ENCODE data around the gene FOXD1. TPM values are rescaled to one million over a fixed set of nuclear protein-coding genes. Genes with fewer than 3 reads are reported as not detected.

Gene FOXD1
- total and polyA plus RNA-seq, 2 of the 8 experiments (the other 6 are each of a cell fraction or from before 2014, with no cell fraction given) = 0.11 to 1.1 TPM

DNA sequence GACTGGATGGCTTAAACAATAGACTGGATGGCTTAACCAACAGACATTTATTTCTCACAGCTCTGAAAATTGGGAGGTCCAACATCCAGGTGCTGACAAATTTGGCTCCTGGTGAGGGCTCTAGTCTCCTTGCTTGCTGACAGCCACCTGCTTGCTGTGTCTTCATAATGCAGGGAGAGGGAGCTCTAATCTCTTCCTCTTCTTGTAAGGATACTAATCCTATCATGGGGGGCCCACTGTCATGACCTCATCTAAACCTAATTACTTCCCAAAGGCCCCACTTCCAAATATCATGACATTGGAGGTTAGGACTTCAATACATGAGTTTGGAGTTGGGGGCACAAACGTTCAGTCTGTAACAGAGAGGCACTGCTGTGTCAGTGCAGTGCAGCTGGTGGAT is 26.4 kb downstream of the FOXD1 start:
- no peak overlapping the region for H3K9ac ChIP-seq (replicated peaks in 1 of 4; ENCODE audit: extremely low read depth in 1 of 4, low read depth in 3 of 4, low read length in 3 of 4)
- no peaks in the 10 kb centered on the region for H4K20me1 ChIP-seq (replicated peaks in 1 of 2; ENCODE audit: control insufficient read depth in 1 of 2, insufficient read depth in 2 of 2, low read length in 2 of 2)
- H3K36me3 ChIP-seq (ENCODE audit: control insufficient read depth in 2 of 4, insufficient read depth in 4 of 4, low read length in 3 of 4) = no peaks in the 10 kb centered on the region; a peak in 1 of 8 replicates
- no peak overlapping the region for H3K23ac ChIP-seq (ENCODE audit: insufficient read length)
- ChIA-PET CTCF (ENCODE audit: partially characterized antibody) (interaction anchor here (0.7 to 3.2 kb wide), 34 partner anchors 9 to 442 kb away, joined by 3 to 16 read pairs (median 4); partner anchors contain the start of gene FOXD1), POLR2A (ENCODE audit: partially characterized antibody) (interaction anchor here (1.2 kb wide), 1 partner anchor 16 kb away, joined by 3 read pairs; no protein-coding TSS in a partner anchor)
- no peak overlapping the region for H4K8ac ChIP-seq (ENCODE audit: extremely low read depth, insufficient read depth, low read length)
- H2BK20ac ChIP-seq (ENCODE audit: low read length) = no peak overlapping the region
- no peak for TF ChIP-seq EGR1 (IDR thresholded peaks at IDR 0.05; ENCODE audit: borderline replicate concordance, low read depth, low read length)
- no peak for TF ChIP-seq HDAC2 (IDR thresholded peaks at IDR 0.05; ENCODE audit: borderline replicate concordance in 1 of 2, low read depth in 2 of 2, low read length in 2 of 2)
- TF ChIP-seq RAD21 (IDR thresholded peaks at IDR 0.05 in 1 of 2, conservative IDR thresholded peaks at IDR 0.05 in 1 of 2; ENCODE audit: low read depth in 2 of 2, low read length in 2 of 2) = peak; percentile 45 to 58
- no peak for TF ChIP-seq SIX5 (IDR thresholded peaks at IDR 0.05; ENCODE audit: low read depth, low read length)
- TF ChIP-seq GTF2F1 (IDR thresholded peaks at IDR 0.05; ENCODE audit: borderline replicate concordance, low read depth, low read length) = no peak
- TF ChIP-seq, protein P1, sequence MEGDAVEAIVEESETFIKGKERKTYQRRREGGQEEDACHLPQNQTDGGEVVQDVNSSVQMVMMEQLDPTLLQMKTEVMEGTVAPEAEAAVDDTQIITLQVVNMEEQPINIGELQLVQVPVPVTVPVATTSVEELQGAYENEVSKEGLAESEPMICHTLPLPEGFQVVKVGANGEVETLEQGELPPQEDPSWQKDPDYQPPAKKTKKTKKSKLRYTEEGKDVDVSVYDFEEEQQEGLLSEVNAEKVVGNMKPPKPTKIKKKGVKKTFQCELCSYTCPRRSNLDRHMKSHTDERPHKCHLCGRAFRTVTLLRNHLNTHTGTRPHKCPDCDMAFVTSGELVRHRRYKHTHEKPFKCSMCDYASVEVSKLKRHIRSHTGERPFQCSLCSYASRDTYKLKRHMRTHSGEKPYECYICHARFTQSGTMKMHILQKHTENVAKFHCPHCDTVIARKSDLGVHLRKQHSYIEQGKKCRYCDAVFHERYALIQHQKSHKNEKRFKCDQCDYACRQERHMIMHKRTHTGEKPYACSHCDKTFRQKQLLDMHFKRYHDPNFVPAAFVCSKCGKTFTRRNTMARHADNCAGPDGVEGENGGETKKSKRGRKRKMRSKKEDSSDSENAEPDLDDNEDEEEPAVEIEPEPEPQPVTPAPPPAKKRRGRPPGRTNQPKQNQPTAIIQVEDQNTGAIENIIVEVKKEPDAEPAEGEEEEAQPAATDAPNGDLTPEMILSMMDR (IDR thresholded peaks at IDR 0.05; ENCODE audit: control extremely low read depth in 1 of 3, insufficient read depth in 1 of 3, low read depth in 1 of 3, low read length in 3 of 3) = peak; percentile 27 to 51 (median 47)
- TF ChIP-seq TCF12 (IDR thresholded peaks at IDR 0.05; ENCODE audit: low read depth, low read length) = no peak
- no peak for TF ChIP-seq MAFK (IDR thresholded peaks at IDR 0.05; ENCODE audit: low read depth, low read length)
- TF ChIP-seq, protein P2, sequence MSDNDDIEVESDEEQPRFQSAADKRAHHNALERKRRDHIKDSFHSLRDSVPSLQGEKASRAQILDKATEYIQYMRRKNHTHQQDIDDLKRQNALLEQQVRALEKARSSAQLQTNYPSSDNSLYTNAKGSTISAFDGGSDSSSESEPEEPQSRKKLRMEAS (IDR thresholded peaks at IDR 0.05) = 0 out of 2 replicates have a peak, but pooled peaks have one; percentile 16
- H3K23me2 ChIP-seq (ENCODE audit: low read depth, low read length) = peaks cover 8% of the 10 kb centered on the region
- no peaks in the 10 kb centered on the region; a peak in 1 of 4 replicates for H3K79me2 ChIP-seq (ENCODE audit: control insufficient read depth in 1 of 2, insufficient read depth in 2 of 2, low read length in 2 of 2)
- WGBS, 2 experiments (ENCODE audit: extremely low coverage in 1 of 2, insufficient coverage in 1 of 2, insufficient read length in 1 of 2, insufficient replicate concordance in 2 of 2, low coverage in 1 of 2, low lambda C conversion rate in 2 of 2, missing lambda C conversion rate in 1 of 2) = 10% methylated on average over 1 of the region's 1 CpG; no CpG with 5 or more reads in 1 of the 2 experiments
- H3K18ac ChIP-seq (ENCODE audit: extremely low read depth, low read length) = no peak overlapping the region
- peak; percentile 91 for FAIRE-seq
- H2AK5ac ChIP-seq (ENCODE audit: low read depth, low read length) = no peak overlapping the region
- no peak overlapping the region for H2BK12ac ChIP-seq (ENCODE audit: low read depth, low read length)
- H2AFZ ChIP-seq (ENCODE audit: low read length) = no peak overlapping the region
- peaks cover 0 to 11% (median 0%) of the 10 kb centered on the region in 4 experiments; a peak in 4 of 7 replicates for H3K4me1 ChIP-seq (replicated peaks in 1 of 4; ENCODE audit: control insufficient read depth in 3 of 4, insufficient read depth in 4 of 4, low read length in 3 of 4)
- peaks cover 46 to 62% (median 57%) of the 10 kb centered on the region in 4 experiments for H3K27me3 ChIP-seq (replicated peaks in 1 of 4; ENCODE audit: control insufficient read depth in 3 of 4, extremely low read depth in 1 of 4, insufficient read depth in 3 of 4, low read length in 3 of 4)
- H3K79me1 ChIP-seq (ENCODE audit: low read depth, low read length) = no peaks in the 10 kb centered on the region
- no peak overlapping the region for H3K4ac ChIP-seq (replicated peaks; ENCODE audit: insufficient read length, low read depth, low read length)
- no peak overlapping the region for H4K5ac ChIP-seq (ENCODE audit: insufficient read length, low read depth, low read length)
- no peak overlapping the region for H3K4me3 ChIP-seq (ENCODE audit: extremely low read depth in 1 of 4, insufficient read depth in 2 of 4, low read depth in 3 of 4, low read length in 4 of 4)
- no peak overlapping the region for H3K14ac ChIP-seq (ENCODE audit: insufficient read length)
- H4K91ac ChIP-seq (replicated peaks; ENCODE audit: insufficient read length, low read length) = no peak overlapping the region
- H3K27ac ChIP-seq (ENCODE audit: low read depth, low read length) = no peak overlapping the region
- no peak overlapping the region for H2BK120ac ChIP-seq (replicated peaks; ENCODE audit: low read depth, low read length)
- H3K4me2 ChIP-seq (ENCODE audit: insufficient read depth in 1 of 2, low read depth in 2 of 2, low read length in 2 of 2) = no peak overlapping the region
- H2BK5ac ChIP-seq (ENCODE audit: low read depth, low read length) = no peak overlapping the region
- no peak for DNase-seq (ENCODE audit: low read depth in 1 of 2, low spot score in 2 of 2)
- H3K56ac ChIP-seq (replicated peaks; ENCODE audit: insufficient read length, low read depth, low read length) = no peak overlapping the region
- no peak overlapping the region for H2BK15ac ChIP-seq (ENCODE audit: low read length)
- H3K9me3 ChIP-seq (ENCODE audit: insufficient read depth in 2 of 2, low read depth in 1 of 2, low read length in 1 of 2) = no peaks in the 10 kb centered on the region

Measured in H1 (cell line).